HG03575 (cell line): ENCODE data around the gene PGAP1.
"Not testable (repeated sequence)": the region's sequence is repeated elsewhere in the genome, so short reads cannot be mapped to it uniquely, and the experiment has no call there.

Source experiments
- ATAC-seq: cut with Tn5 transposase; IDR thresholded peaks from one replicate; pipeline ENCODE4 v1.9.1; 2021; ENCODE audit not compliant: unreplicated experiment, insufficient number of reproducible peaks, low FRiP score; ENCODE audit errors: extremely low read depth

PGAP1 gene

DNA sequence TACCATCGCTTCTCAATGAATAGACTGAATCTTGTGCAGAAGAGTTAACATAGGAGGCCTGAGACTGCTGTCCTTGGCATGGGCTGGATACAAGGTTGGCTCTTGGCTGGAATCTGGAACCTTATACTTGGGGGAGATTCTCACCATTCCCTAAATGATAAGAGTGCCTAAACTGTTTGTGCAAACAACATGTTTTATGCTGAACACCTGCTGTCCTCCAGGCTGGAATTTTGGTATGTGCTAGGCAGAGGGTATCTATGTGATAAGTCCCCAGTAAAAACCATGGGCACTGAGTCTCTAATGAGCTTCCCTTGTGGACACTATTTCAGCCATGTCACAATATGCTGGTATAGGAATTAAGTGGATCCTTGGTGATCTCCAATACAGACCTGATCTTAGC is 12.8 kb downstream of the PGAP1 start:
- ATAC-seq, result no peak

DNA sequence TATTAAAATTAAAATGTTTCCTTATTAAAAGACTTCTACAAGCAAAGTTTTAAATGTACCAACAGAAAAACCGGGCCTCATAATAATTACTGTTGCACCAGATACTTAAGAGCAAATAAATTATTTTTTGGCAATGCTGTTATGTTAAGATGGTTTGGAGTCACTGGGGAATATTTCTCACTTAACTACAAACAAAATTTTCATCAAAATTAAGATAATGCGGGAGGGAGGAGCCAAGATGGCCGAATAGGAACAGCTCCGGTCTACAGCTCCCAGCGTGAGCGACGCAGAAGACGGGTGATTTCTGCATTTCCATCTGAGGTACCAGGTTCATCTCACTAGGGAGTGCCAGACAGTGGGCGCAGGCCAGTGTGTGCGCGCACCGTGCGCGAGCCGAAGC is 21.1 kb downstream of the PGAP1 start:
- ATAC-seq, result not testable (repeated sequence)

DNA sequence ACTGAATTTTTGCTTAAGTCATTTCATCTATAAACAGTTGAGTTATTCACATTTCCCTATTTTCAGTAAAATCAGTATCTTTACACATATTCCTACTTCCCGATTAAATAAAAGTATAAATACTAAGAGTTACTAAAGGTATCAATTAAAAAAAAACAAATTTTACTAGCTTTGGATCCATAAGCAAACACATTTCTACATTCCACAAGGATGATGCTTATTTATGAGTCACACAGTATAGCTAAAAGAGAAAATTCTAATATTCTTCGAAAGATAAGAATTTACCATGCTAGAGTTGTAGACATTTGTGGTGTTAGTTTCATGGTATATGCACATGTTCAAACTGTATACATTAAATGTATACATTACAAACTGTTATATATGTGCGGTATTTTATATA is 23.7 kb downstream of the PGAP1 start:
- no peak for ATAC-seq

DNA sequence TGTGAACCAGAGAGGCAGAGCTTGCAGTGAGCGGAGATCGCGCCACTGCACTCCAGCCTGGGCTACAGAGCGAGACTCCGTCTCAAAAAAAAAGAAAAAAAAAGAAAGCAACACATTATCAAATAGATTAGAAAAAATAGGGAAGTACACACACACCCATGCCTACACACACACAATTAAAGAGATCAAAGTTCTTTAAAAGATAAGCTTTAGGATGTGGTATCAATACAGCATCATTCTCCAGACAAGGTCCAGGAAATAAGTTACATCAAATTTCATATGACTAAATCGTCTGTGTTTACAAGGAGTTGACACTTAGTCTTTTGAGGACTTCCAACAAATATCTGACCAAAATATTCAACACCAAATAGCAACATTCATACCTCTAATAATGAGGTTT is 25.7 kb downstream of the PGAP1 start:
- ATAC-seq, result no peak

DNA sequence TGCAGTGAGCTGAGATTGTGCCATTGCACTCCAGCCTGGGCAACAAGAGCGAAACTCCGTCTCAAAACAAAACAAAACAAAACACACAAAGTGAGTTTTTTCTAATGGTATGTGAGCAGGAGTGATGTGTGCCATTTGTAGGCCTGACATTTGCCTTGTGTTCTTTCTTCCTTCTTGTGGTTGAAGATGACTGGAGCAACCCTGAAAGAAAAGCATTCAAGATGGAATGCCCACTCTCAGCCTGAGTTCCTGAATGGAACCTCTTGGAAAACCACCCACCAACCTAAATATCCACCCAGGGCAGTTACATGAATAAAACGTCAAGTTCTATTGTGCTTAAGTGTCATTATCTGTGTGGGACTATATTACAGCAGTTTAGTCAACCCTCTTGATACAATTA is 26.5 kb downstream of the PGAP1 start:
- no peak for ATAC-seq

DNA sequence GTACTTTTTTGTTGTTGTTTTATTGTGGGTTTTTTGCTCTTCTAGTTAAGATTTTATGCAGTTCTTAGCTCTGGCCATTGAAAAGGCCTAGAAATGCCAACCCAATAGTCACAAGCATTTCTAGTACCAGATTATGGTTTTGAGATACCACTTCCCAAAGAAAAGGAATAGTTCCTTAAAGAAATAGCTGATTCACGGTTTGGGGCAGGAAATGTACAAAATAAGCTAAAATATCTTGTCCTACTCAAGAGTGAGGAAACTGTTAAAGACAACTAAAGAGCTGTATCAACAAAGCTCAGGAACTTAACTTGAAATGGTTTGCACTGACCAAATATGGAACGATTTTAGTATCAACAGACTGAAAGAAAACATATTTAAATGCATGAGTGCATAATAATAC is 35.4 kb downstream of the PGAP1 start:
- ATAC-seq, result no peak

DNA sequence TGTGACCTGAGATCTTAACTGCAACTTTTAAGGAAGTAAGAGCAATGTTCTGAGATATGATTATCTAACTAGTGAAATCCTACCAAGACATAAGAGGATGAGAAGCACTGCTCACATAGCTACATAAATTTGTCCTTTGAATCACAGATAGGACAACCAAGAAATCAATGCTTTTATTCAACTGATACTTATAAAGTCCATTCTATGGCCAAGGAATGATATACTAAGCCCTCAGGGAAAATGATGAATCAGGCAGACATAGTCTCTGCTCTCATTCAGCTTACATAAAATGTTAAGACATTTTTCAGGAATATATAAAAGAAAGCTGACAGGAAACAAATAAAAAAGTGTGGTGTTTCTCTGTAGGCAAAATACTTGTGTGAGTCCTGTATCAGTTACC is 39.1 kb downstream of the PGAP1 start:
- ATAC-seq, result no peak

DNA sequence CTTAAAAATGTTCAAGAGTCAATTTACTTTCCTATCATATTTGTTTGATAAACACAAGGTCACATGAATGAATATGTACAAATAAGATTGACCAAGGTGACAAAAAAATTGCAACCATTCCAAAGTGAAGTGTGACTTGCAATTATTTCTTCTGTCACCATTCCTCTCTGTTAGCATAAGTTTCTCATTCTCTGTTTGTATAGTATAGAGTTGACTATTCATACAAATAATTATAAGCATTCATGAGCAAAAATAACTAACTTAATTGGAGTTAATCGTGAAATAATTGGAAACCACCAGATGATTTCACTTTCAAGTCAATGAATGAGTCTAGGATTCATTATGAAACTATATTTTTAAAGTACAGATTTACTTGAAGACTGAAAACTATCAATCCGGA is 42.1 kb downstream of the PGAP1 start:
- no peak for ATAC-seq

DNA sequence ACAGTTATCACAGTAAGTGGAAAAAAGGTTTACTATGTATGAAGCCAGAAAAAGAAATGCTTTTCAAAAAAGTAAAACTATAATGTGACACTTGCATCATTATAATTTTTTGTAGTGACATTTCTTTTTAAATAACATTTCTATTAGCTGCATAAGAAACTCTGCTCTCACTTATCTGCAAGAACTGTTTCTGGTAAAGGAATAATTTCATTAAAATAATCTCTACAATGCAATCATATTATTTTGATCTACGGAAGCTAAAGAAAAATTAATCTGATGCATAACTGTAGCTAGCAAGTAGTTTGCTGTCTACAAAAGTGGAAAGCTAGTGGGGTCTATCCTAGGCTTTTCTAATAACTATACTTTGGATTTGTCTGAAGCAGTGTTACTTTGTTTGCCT is 50.1 kb downstream of the PGAP1 start:
- no peak for ATAC-seq

DNA sequence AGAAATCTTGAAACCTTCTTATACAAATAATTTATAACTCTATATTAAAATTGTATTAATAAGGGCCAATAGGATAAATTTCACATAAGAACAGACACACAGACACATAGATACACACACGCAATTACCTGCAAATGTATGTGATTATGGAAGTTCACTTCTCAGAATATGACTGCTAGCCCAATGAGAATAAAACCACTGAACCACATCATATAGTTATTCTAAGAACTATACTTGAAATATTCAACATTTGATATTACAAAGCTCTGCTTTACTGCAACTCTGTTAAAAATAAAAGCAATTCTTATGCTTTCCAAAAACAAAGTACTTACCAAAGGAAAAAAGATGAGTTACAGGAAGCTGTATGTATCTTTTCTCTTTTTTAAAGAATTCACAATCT is 51.1 kb downstream of the PGAP1 start:
- ATAC-seq, result no peak

DNA sequence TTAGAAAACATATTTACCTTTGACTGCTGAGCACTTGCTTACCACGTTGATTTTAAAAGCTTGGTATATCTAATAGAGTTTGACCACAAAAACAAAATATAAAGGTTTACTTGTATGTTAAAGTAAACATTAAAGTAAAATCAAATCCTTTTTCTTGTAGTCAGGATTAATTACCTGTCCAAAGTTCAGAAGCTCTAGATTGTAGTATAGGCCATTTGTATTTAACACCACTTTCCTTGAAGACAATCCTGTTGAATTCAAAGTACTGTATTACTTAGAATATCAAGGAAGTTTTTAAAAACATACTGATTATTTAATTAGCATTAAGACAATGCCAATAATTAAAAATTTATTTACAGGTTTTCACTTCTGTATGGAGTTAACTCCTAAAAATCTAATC is 53.0 kb downstream of the PGAP1 start:
- no peak for ATAC-seq

DNA sequence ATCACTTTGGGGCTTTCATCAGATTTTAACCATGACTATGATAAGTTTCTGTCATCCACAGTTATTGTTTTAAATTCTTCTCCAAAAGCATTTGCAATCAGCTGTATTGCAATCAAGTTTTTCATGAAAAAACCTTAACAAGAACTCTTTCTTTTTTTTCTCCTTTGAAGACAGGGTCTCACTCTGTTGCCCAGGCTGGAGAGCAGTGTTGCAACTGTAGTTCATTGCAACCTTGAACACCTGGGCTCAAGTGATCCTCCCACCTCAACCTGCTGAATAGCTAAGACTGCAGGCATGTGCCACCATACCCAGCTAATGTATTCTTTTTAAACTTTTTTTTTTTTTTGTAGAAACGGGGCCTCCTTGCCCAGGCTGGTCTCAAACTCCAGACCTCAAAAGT is 71.9 kb downstream of the PGAP1 start:
- no peak for ATAC-seq

DNA sequence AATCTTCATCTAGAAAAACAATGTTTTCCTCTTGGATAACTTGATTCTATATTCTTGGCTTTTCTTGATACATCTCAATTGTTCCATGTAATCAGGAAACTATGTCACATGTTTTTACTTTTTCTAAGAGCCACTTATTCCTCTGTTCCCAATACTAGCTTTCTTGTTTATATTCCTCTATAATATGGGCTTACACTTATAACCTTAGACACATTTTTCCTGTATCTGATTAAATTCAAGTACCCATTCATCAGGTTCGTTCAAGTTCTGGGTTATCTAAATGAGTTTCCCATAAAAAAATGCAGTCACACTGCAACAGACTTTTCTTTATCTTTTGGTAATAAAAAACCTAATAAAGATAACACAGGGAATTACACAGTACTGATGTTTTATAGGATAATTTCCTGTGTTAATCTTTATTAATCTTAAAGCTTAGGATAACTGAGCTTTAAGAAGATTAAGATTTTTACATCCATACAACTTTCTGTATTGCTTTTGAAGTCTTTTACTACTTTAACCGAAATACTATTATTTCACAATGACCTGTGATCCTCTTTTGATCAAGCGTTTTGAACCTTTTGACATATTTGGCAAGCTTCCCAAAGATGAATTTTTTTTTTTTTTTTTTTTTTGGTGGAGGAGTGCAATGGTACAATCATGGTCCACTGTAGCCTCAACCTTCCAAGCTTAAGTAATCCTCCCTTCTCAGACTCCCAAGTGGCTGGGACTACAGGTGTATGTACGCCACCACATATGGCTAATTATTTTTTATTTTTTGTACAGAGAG is 73.0 kb downstream of the PGAP1 start:
- no peak for ATAC-seq

DNA sequence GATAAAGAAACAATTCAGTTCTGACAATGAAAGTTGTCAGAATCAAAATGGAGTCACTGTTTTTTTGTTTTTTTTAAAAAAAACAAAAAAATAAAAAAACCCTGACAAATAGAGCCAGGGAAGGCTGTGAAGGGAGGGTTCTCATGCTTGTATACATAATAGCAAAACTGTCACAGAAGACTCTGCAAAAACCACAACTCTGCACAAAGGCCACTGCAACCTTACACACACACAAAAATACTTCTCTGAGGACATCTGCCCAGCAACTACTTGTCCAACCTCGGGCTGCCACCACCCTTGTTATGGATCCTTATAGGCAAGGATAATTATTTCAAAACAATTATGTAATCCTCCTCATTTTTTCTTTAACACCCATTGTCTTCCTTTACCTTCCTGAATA is 75.4 kb downstream of the PGAP1 start:
- ATAC-seq, result no peak

DNA sequence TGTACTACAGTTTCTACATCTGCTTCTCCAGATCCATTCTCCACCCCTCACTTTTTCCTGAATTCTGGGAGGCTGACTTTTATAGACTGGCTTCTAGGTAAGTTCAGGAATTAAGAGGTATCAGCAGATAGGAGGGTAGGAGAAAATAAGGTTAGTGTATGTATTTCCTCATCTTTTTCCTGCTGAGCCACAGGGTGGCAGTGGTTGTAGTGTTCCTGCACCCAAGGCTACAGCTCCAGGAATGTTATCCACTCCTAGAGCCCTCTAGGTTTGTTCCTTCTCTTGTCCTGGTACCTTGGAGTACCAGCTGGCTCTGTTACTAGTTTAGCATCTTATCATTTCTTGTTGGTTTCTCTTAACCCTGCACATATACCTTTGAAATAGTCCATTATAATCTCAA is 76.6 kb downstream of the PGAP1 start:
- ATAC-seq, result no peak

DNA sequence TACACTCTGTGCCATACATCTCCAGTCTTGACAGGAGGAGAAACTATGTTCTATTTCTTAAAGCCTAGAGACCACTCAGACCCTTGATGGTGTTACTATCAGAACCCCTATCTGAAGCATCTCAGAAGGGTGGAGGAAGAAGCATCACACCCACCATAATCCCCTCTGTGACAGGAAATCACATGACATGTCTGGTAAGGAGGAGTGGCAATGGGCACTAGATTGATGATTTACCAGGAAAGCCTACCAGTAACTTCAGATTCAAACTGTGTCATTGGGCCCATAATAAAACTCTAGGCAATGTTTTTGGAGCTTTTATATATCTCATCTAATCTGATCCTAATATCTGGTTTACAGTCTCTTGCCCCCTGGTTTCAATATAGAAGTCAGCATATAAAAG is 80.2 kb downstream of the PGAP1 start:
- ATAC-seq, result no peak

DNA sequence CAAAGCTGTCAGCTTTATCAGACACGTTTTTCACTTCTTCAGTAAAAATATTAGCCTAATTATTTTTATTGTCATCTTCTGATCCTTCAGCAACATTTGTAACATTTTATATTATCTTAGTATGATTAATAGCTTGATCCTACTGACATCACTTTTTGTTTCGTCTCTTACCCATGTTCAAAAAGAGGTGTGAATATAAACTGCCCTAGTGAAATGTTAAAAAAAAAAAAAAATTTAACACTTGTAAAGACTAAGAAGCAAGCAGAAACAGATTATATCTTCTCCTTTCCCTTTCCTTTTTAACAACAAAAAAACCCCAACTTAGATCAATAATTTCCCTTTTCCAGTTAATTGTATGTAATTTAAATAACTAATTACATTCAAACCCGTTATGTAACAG is 81.1 kb downstream of the PGAP1 start:
- no peak for ATAC-seq

DNA sequence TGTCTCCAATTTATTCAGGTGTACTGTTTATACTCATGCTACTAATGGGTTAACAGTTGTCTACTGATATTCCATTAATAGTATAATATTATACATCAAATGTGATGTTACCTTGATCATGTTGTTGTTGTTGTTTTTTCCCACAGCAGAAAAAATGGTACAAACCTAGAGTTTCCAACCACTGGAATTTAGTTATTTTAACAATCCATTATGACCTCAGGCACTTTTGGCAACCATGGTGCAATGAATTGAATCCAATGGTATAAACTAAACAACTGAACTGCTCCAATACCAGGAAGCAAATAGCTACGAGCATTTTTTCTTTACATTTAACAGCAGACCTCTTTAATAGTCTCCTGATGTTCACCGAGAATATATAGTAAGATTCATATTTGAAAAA is 86.3 kb downstream of the PGAP1 start:
- ATAC-seq, result no peak

DNA sequence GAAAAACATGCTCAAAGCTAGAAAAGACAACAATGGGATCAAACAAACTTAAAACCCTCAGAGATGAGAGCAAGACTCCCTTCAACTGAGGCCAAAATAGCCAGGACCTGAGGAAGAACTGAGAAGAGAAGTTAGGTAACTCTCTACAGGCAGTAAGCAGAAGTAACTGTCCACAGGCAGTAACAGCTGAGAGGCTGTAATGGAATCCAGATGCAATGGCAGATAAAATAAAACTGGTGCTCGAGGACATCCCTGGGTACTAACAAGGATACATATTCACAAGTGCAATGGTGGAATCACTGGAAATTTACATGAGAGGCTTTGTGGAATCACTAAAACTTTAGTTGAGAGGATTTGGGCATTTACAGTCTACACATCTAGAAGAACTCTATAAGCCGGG is 86.9 kb downstream of the PGAP1 start:
- ATAC-seq, result no peak

DNA sequence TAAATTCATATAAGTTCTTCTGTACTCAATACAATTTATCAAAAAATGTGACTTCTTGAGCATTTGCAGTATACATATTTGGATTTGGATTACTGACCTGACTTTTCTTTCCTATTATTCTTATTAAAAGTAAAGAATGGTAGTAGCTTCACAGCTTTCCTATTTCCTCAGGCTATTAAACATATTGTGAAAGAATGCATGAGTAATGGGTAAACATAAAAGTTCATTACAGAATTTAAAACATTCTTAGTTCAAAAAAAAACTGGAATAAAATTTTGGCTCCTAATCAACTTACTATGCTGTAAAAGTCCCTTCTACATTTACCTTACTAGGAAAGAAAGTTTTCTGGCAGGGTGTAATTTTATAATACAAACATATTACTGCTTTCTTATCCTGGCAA is 90.1 kb downstream of the PGAP1 start:
- ATAC-seq, result no peak

DNA sequence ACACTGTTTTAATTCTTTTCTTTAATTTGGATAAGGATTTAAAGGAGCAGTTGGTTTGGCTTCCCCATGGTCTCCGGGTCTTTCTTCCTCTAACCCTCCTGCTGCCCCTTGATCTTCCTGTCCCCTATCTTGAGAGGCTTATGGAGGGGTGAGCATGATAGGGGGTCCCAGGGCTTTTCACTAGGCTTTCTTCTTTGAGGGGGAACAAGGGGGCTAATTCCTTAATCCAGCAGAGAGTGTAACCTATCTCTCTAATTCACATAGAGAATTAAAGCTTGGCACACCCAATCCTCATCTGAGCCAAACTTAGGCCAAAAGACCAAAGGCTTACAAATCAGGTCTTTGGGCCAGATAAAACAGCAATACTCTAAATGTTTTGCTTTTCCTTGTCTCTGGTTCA is 95.8 kb downstream of the PGAP1 start:
- no peak for ATAC-seq
